ENCODE measurements around the gene CRTAC1. TPM values are rescaled to one million over a fixed set of nuclear protein-coding genes. Genes with fewer than 3 reads are reported as not detected.

The CRTAC1 gene
- total RNA-seq, 1 donor: not detected

- Histone ChIP-seq H3K4me1 (ENCODE audit: insufficient read depth, low read length) (peaks cover 5% of the 10 kb centered on the region), H3K27me3 (ENCODE audit: insufficient read depth, low read length) (no peaks in the 10 kb centered on the region), H3K4me3 (ENCODE audit: low read length) (no peak overlapping the region), H3K9me3 (ENCODE audit: low read depth, low read length) (no peaks in the 10 kb centered on the region)
Measured at GRCh38 chr10:97827702-97828291, 202.6 kb downstream of the CRTAC1 start.

GRCh38 chr10:97826892-97827291 is 203.5 kb downstream of the CRTAC1 start:
- no peaks in the 10 kb centered on the region for H3K27me3 ChIP-seq (ENCODE audit: insufficient read depth, low read length)
- no peak overlapping the region for H3K4me3 ChIP-seq (ENCODE audit: low read length)
- no peaks in the 10 kb centered on the region for H3K9me3 ChIP-seq (ENCODE audit: low read depth, low read length)
- H3K4me1 ChIP-seq (ENCODE audit: insufficient read depth, low read length): peaks cover 5% of the 10 kb centered on the region

GRCh38 chr10:97825020-97825760 is 205.2 kb downstream of the CRTAC1 start:
- H3K27me3 ChIP-seq (ENCODE audit: insufficient read depth, low read length): no peaks in the 10 kb centered on the region
- peaks cover 5% of the 10 kb centered on the region for H3K4me1 ChIP-seq (ENCODE audit: insufficient read depth, low read length)
- H3K9me3 ChIP-seq (ENCODE audit: low read depth, low read length): no peaks in the 10 kb centered on the region
- no peak overlapping the region for H3K4me3 ChIP-seq (ENCODE audit: low read length)

- no peaks in the 10 kb centered on the region for H3K27me3 ChIP-seq (ENCODE audit: insufficient read depth, low read length)
- no peaks in the 10 kb centered on the region for H3K4me1 ChIP-seq (ENCODE audit: insufficient read depth, low read length)
- no peaks in the 10 kb centered on the region for H3K9me3 ChIP-seq (ENCODE audit: low read depth, low read length)
- H3K4me3 ChIP-seq (ENCODE audit: low read length): no peak overlapping the region
Measured at GRCh38 chr10:97823734-97824133, 206.7 kb downstream of the CRTAC1 start.

- Histone ChIP-seq H3K4me3 (ENCODE audit: low read length) (no peak overlapping the region), H3K27me3 (ENCODE audit: insufficient read depth, low read length) (no peaks in the 10 kb centered on the region), H3K9me3 (ENCODE audit: low read depth, low read length) (no peaks in the 10 kb centered on the region), H3K4me1 (ENCODE audit: insufficient read depth, low read length) (no peaks in the 10 kb centered on the region)
Measured at GRCh38 chr10:97822261-97822687, 208.1 kb downstream of the CRTAC1 start.

GRCh38 chr10:97821308-97822038 is 208.9 kb downstream of the CRTAC1 start:
- H3K9me3 ChIP-seq (ENCODE audit: low read depth, low read length): no peaks in the 10 kb centered on the region
- H3K27me3 ChIP-seq (ENCODE audit: insufficient read depth, low read length): no peaks in the 10 kb centered on the region
- no peak overlapping the region for H3K4me3 ChIP-seq (ENCODE audit: low read length)
- no peaks in the 10 kb centered on the region for H3K4me1 ChIP-seq (ENCODE audit: insufficient read depth, low read length)

GRCh38 chr10:97820096-97820704 is 210.2 kb downstream of the CRTAC1 start:
- H3K4me1 ChIP-seq (ENCODE audit: insufficient read depth, low read length): no peaks in the 10 kb centered on the region
- H3K4me3 ChIP-seq (ENCODE audit: low read length): no peak overlapping the region
- no peaks in the 10 kb centered on the region for H3K27me3 ChIP-seq (ENCODE audit: insufficient read depth, low read length)
- no peaks in the 10 kb centered on the region for H3K9me3 ChIP-seq (ENCODE audit: low read depth, low read length)

GRCh38 chr10:97818572-97818971 is 211.8 kb downstream of the CRTAC1 start:
- no peaks in the 10 kb centered on the region for H3K27me3 ChIP-seq (ENCODE audit: insufficient read depth, low read length)
- H3K9me3 ChIP-seq (ENCODE audit: low read depth, low read length): no peaks in the 10 kb centered on the region
- H3K4me1 ChIP-seq (ENCODE audit: insufficient read depth, low read length): no peaks in the 10 kb centered on the region
- H3K4me3 ChIP-seq (ENCODE audit: low read length): no peak overlapping the region

GRCh38 chr10:97816609-97817008 is 213.8 kb downstream of the CRTAC1 start:
- no peaks in the 10 kb centered on the region for H3K4me1 ChIP-seq (ENCODE audit: insufficient read depth, low read length)
- H3K27me3 ChIP-seq (ENCODE audit: insufficient read depth, low read length): no peaks in the 10 kb centered on the region
- no peaks in the 10 kb centered on the region for H3K9me3 ChIP-seq (ENCODE audit: low read depth, low read length)
- no peak overlapping the region for H3K4me3 ChIP-seq (ENCODE audit: low read length)

Other genes with a start within 250 kb of the CRTAC1 start
- 1.7 TPM for gene GOLGA7B, start 180.8 kb downstream of the CRTAC1 start, total RNA-seq
- gene R3HCC1L, start 104.0 kb upstream of the CRTAC1 start, total RNA-seq: 32.8 TPM
- gene LOXL4, start 237.6 kb upstream of the CRTAC1 start, total RNA-seq: 0.10 TPM

All from mononuclear cell (primary cell).